A549 treated with DMSO at 1 μM for 4 hours (cell line): ENCODE data around the gene ADH6. TPM values are rescaled to one million over a fixed set of nuclear protein-coding genes. Genes with fewer than 3 reads are reported as not detected.

Source experiments
- total RNA-seq: library from RNA; stranded (reverse); fragments of 200-300 nt; extraction: Qiagen RNA extraction; gene quantifications from 5 replicates; pipeline ENCODE4 v1.2.3, GENCODE V29; 2022; ENCODE audit warnings: low read depth

ADH6 gene
- 0.05 to 0.06 TPM in 2 of 5 replicates, not detected in the others for total RNA-seq

GRCh38 chr4:99219072-99219471 lies at the start of gene ADH6:
Gene ADH6, minus strand, starts transcription at chr4:99219246. Its CDS starts 94 bp downstream, at chr4:99219152.

Other genes with a start within 250 kb of the ADH6 start
- 47.1 to 68.1 TPM (median 56.9 TPM) in 5 replicates for gene METAP1, start 223.5 kb downstream of the ADH6 start, total RNA-seq
- 97.0 to 141 TPM (median 106 TPM) in 5 replicates for gene ADH5, start 130.5 kb downstream of the ADH6 start, total RNA-seq
- gene ADH4, start 74.9 kb downstream of the ADH6 start, total RNA-seq: not detected in 5 replicates
- not detected in 5 replicates for gene ADH1A, start 71.7 kb upstream of the ADH6 start, total RNA-seq
- gene ADH1B, start 102.2 kb upstream of the ADH6 start, total RNA-seq: not detected in 5 replicates
- not detected in 5 replicates for gene ADH1C, start 133.5 kb upstream of the ADH6 start, total RNA-seq
- gene ADH7, start 216.1 kb upstream of the ADH6 start, total RNA-seq: not detected in 5 replicates